WTC11 (cell line): Measurements from ENCODE around the gene MYO19.

Experiments
- CTCF ChIP-seq: fragments of 200-600 bp; IDR thresholded peaks from 2 replicates; pipeline ENCODE4 v1.8.0; 2022; ENCODE audit warnings: antibody characterized with exemption
- FOXK1 ChIP-seq: sonication (generic); formaldehyde crosslinking; IDR thresholded peaks from 2 replicates; pipeline ENCODE4 v1.8.0; 2022; ENCODE audit warnings: mild to moderate bottlenecking, moderate library complexity, missing genetic modification reagents
- MXD4 ChIP-seq: fragments of 250-450 bp; sonication (Bioruptor Pico); IDR thresholded peaks from 2 replicates; pipeline ENCODE4 v1.8.0; 2021; ENCODE audit warnings: mild to moderate bottlenecking, moderate library complexity, borderline replicate concordance
- NFE2L1 ChIP-seq: sonication (generic); formaldehyde crosslinking; IDR thresholded peaks from 2 replicates; pipeline ENCODE4 v1.8.1; 2023; ENCODE audit warnings: missing genetic modification reagents
- NR1H2 ChIP-seq: sonication (generic); formaldehyde crosslinking; IDR thresholded peaks from 2 replicates; pipeline ENCODE4 v1.9.0; 2021; ENCODE audit warnings: mild to moderate bottlenecking, moderate library complexity, missing genetic modification reagents
- USF2 ChIP-seq: sonication (generic); formaldehyde crosslinking; IDR thresholded peaks from 2 replicates; pipeline ENCODE4 v1.8.1; 2023; ENCODE audit warnings: mild to moderate bottlenecking, missing genetic modification reagents, moderate library complexity
- ZNF512 ChIP-seq: sonication (generic); formaldehyde crosslinking; IDR thresholded peaks from 2 replicates; pipeline ENCODE4 v1.8.1; 2022; ENCODE audit warnings: missing genetic modification reagents, borderline replicate concordance

GRCh38 chr17:36463916-36464764 is 70.5 kb downstream of the MYO19 start:
- TF ChIP-seq NFE2L1 (CRISPR knock-in tag) (peak; percentile 60; the same call in 1 of the 2 replicates), MXD4 (no peak), NR1H2 (CRISPR knock-in tag) (no peak), USF2 (CRISPR knock-in tag) (no peak), CTCF (no peak), ZNF512 (CRISPR knock-in tag) (no peak), FOXK1 (CRISPR knock-in tag) (peak; percentile 90)
